Activated CD4-positive, alpha-beta T cell treated with anti-CD3 and anti-CD28 coated beads for 4 hours (primary cell): ENCODE results near the gene LAS1L.
"Not testable (repeated sequence)": the region's sequence is repeated elsewhere in the genome, so short reads cannot be mapped to it uniquely, and the experiment has no call there.

Source experiments
- DNase-seq, 2 donors: peaks; one replicate each; pipeline ENCODE4 v3.0.0-alpha.2; 2020

Gene LAS1L

GRCh38 chrX:65516756-65517155, 17.8 kb downstream of the LAS1L start:
- DNase-seq: no peak

DNA sequence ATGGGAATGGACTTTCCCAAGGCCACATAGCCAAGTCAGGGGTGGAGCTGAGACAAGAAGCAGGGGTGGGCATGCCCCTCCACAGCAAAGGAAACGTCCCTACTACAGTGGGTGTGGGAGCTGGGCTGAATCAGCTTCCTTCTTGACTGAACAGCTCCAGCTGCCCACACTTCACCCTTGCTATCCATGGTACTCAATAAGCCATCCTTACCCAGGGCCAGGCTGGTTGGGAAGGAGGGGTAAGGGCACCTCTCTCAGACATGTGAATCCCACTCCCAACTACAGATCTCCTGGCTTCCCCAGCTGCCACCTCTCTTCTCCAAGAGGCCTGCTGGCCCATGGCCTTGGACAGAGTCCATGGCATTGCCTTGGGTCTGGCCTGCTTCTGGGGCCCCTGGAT, 21.0 kb downstream of the LAS1L start:
- no peak for DNase-seq

DNA sequence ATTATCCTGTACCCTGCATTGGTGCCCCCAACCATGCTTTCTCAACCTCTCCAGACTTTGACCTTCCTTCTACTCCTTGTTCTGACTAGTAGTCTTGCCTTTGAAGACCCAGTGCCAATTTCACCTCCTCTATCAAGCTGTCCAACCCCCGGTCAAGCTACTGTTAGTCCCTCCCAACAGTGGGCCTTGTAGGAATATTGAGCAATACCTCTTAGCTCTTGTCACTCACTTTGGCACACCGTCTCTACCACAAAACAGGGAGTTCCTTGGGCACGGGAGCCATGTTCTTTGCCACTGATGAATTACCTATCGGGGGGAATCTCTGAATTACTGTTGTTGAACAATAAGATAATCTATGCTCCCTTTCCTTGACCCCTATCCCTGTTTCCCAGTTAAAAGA, 25.2 kb downstream of the LAS1L start:
- DNase-seq: no peak

- DNase-seq: no peak
These were observed 25.7 kb downstream of the LAS1L start for GRCh38 chrX:65508851-65509250.

GRCh38 chrX:65502618-65503017, 32.0 kb downstream of the LAS1L start:
- DNase-seq: no peak

DNA sequence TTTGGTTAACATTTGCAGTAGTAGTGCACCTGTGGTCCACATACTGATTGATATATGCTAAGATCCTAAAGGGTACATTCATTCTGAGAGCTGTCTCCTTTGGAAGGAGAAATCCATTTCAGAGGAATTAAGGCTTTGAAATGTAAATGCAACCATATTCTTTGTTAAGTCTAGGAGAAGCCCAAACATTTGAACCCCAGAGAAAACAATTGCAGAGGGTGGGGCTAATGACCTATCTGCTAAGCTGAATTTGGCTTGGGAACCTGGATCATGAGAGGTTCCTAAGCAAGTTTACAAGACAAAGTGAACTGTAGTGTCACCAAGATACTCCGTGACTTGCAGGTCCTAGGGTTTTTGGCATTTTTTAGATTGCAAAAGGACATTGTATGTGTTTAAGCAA, 41.2 kb downstream of the LAS1L start:
- no peak for DNase-seq

GRCh38 chrX:65491620-65492019, 43.0 kb downstream of the LAS1L start:
- DNase-seq: no peak

DNA sequence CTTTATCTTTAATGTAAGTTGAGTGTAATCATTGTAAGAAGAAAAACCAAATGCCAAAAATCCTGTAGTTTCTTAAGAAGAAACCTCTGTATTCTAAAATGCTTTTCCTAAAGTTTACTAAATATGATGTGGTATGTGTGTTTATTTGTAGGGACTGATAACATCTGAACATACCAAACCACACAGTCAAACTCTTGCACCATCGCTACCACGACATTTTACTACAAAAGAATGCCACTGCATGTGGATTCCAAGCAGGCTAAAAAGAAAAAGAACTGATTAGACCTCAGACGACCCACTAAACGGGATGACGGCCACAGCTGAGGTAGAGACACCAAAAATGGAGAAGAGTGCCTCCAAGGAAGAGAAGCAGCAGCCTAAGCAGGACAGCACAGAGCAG, 46.1 kb downstream of the LAS1L start:
- DNase-seq: no peak

DNA sequence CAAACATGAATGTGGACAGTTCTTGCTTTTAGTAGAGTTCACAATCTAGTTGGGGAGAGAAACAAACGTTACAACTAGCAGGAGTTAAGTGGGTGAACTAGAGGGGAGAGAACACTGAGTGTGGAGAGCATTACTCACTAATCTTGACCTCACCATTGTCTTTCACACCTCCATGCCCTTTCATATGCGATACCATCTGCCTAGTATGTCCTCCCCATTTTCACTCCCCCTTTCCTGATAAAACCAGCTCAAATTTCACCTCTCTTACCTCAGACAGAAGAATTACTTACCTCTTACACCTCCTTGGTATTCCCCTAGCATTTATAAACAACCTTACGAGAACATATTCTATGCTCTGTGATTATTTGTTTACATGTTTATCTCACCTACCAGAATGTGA, 53.6 kb downstream of the LAS1L start:
- no peak for DNase-seq

DNA sequence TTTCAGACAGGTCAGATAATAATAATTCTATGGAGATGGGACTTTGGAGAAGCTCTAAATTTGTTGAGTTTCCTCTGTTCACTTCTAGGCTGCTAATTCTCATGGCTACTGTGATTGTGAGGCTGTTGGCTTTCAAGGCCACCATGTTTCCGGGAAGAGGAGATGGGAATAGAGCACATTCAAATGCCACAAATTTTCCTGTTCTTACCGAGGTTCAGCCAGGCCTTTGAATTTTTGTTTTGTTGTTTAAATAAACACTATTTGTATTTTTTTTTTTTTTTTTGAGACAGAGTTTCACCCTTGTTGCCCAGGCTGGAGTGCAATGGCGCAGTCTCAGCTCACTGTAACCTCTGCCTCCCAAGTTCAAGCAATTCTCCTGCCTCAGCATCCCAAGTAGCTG, 55.5 kb downstream of the LAS1L start:
- DNase-seq: not testable (repeated sequence)

DNA sequence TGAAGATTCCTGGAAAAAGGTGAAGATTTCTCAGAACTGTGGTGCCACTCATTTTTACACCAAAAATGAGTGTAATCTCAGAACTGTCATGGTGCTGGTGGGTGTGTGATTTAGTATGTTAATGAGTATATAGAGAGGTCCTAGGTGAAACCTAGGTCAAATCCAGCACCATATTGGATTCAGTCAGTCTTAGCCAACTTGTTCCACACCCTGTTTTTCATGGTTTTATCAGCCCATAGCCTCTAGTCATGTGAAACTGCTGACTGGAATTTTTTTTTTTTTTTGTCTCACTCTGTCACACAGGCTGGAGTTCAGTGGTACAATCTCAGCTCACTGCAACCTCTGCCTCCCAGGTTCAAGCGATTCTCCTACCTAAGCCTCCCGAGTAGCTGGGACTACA, 58.0 kb downstream of the LAS1L start:
- no peak for DNase-seq

DNA sequence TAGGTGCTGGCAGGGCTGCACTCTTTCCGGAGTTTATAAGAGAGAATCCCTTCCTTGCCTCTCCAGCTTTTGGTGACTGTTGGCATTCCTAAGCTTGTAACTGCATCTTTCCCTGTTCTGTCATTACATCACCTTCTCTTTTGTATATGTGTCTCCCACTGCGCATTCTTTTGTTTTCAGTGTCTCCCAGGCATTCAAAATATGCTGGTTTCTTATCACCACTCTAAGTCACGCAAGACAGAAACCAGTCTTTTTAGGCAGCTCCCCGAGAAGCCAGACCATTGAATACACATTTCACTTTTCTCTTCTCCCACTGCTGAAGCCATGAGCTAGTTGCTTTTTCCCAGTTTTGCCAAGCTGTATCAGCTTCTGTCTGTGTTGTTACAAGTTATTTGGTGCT, 71.0 kb downstream of the LAS1L start:
- DNase-seq: no peak
